Muscle of leg (tissue), 11 donors: ENCODE results near the gene MYO3B. TPM values are rescaled to one million over a fixed set of nuclear protein-coding genes. Genes with fewer than 3 reads are reported as not detected.

Source experiments
- DNase-seq: peaks from one replicate; pipeline ENCODE4 v3.0.0; 2013
- H3K27ac ChIP-seq: one replicate; pipeline ENCODE4 v1.5.1; 2013; ENCODE audit warnings: mild to moderate bottlenecking, low read length, control low read depth
- H3K27me3 ChIP-seq: one replicate; pipeline ENCODE4 v1.6.1; 2013; ENCODE audit warnings: low read length; ENCODE audit not compliant: control insufficient read depth, insufficient read depth
- H3K36me3 ChIP-seq: one replicate; pipeline ENCODE4 v1.6.1; 2013; ENCODE audit warnings: low read length; ENCODE audit not compliant: control insufficient read depth, insufficient read depth
- H3K4me1 ChIP-seq: one replicate; pipeline ENCODE4 v1.6.1; 2013; ENCODE audit warnings: low read length; ENCODE audit not compliant: control insufficient read depth, insufficient read depth
- H3K4me3 ChIP-seq: one replicate; pipeline ENCODE4 v1.5.1; 2013; ENCODE audit warnings: low read length, control low read depth
- H3K9me3 ChIP-seq: replicated peaks from 2 replicates; pipeline ENCODE4 v1.6.1; 2013; ENCODE audit warnings: low read depth, low read length; ENCODE audit not compliant: control insufficient read depth
- WGBS: methylation state at CpG from one replicate; pipeline ENCODE4 v1.1.5; 2013; ENCODE audit warnings: missing lambda C conversion rate; ENCODE audit not compliant: insufficient coverage; 5-methylcytosine and 5-hydroxymethylcytosine counted together
- polyA plus RNA-seq, 8 donors: library from polyadenylated mRNA; unstranded; fragments of 120-200 nt; gene quantifications; one replicate each; pipeline versions ENCODE4 v1.2.1 to v1.2.3, GENCODE V29; 2013; ENCODE audit warnings: inconsistent platforms in 1 of 8, low replicate concordance in 1 of 8; ENCODE audit not compliant: insufficient read length in 8 of 8, insufficient read depth in 1 of 8
- total RNA-seq: library from RNA; stranded (reverse); fragments of 120-200 nt; gene quantifications from one replicate; pipeline ENCODE4 v1.2.4, GENCODE V29; 2013

MYO3B gene
- total and polyA plus RNA-seq, 9 donors: 0.12 to 0.79 (median 0.18) TPM

DNA sequence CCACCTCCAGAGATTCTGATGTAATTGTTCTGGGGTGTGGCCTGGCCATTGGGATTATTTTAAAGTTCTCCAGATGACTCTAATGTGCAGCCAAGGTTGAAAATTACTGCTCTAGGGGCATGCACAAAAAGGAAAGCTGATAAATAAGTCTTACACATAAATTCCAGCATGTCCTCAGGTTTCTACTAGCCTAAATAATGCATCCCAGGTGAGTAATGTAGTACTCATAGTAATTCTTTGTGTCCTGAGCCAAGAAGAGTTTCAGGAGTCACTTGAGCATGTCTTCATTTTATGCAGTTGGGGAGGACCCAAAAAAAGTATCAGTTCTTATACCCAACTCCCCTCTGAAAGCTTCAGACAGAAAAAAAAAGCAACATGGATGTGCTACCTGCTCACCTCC is 407.1 kb downstream of the MYO3B start:
- no peaks in the 10 kb centered on the region for H3K27me3 ChIP-seq
- H3K36me3 ChIP-seq: no peaks in the 10 kb centered on the region
- no peaks in the 10 kb centered on the region for H3K9me3 ChIP-seq
- H3K4me3 ChIP-seq: no peak overlapping the region
- no peaks in the 10 kb centered on the region for H3K4me1 ChIP-seq
- H3K27ac ChIP-seq: no peak overlapping the region
- no peak for DNase-seq

DNA sequence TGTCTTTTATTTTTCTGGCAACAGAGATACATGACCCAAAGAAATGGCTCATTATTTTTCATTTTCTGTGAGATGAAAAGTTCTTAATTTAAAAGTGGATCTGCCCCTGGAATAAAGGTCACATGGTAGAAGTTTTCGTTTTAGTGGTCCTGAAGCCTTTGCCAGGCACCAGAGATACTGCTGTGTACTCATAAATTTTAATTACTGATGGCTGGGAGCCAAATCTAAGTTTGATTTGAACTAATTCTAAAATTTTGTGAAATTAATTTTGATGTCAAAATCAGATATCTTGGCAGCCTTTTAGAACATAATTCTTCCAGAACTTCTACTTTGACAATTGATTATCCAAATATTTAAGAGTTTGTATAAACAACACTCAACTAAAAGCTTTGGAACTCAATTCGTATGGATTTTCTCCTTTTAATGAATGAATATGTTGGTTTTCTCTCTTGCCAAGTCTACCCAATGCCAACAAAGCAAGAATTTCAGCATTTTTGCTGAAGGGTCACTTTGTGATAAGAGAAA is 408.7 kb downstream of the MYO3B start:
- H3K9me3 ChIP-seq: no peaks in the 10 kb centered on the region
- H3K36me3 ChIP-seq: no peaks in the 10 kb centered on the region
- no peaks in the 10 kb centered on the region for H3K27me3 ChIP-seq
- H3K27ac ChIP-seq: no peak overlapping the region
- no CpG with 5 or more reads among the region's 2 CpGs for WGBS
- no peak overlapping the region for H3K4me3 ChIP-seq
- H3K4me1 ChIP-seq: no peaks in the 10 kb centered on the region
- DNase-seq: no peak

DNA sequence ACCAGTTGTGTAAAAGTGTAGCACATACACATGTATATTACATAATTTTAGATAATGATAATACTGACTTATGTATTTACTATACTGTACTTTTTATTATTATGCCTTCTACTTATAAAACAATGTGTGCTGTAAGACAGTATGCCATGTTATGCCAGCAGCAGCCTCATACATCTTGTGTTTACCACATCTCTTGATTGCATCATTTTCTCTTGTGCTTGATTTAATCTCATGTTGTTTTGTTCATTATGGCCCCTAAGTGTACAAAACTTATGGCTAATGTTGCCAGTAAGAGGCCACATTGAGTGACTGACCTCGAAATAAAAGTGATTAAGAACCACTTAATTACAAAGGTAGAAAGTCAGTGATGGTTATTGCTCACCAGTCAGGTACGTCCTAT is 409.2 kb downstream of the MYO3B start:
- Histone ChIP-seq H3K27ac (no peak overlapping the region), H3K4me3 (no peak overlapping the region), H3K9me3 (no peaks in the 10 kb centered on the region), H3K4me1 (no peaks in the 10 kb centered on the region), H3K27me3 (no peaks in the 10 kb centered on the region), H3K36me3 (no peaks in the 10 kb centered on the region)
- no peak for DNase-seq
- no CpG with 5 or more reads among the region's 2 CpGs for WGBS

DNA sequence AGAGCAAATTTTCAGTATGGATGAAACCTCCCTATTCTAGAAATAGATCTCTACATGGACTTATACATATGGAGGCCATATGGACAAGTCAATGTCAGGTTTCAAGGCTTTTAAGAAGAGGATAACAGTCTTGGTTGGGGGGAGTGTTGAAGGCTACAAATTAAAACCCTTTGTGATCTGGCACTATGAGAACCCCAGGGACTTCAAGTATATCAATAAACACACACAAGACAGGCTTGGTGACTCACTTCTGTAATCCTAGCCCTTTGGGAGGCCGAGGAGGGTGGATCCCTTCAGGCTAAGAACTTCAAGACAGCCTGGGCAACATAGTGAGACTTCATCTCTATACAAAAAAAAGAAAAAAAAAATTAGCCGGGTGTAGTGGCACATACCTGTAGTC is 410.0 kb downstream of the MYO3B start:
- Histone ChIP-seq H3K36me3 (no peaks in the 10 kb centered on the region), H3K9me3 (no peaks in the 10 kb centered on the region), H3K4me3 (no peak overlapping the region), H3K4me1 (no peaks in the 10 kb centered on the region), H3K27ac (no peak overlapping the region), H3K27me3 (no peaks in the 10 kb centered on the region)
- WGBS: 100% methylated on average over 1 of the region's 2 CpGs
- no peak for DNase-seq

DNA sequence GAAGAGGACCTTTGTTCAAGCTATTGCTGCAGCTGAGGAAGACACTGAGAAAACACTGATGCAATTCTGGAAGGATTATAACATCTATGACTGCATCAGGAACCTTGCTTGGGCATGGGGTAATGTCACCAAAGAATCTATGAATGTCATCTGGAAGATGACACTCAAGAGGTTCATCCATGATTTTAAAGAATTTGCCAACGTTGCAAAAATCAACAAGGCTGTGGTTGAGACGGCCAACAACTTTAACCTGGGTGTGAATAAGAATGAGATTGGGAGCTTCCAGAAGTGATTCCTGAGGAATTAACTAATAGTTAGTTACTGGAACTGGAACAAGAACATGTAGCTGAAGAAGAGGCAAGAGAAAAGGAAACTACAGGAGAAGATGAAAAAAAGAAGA is 410.8 kb downstream of the MYO3B start:
- Histone ChIP-seq H3K27me3 (no peaks in the 10 kb centered on the region), H3K4me1 (no peaks in the 10 kb centered on the region), H3K4me3 (no peak overlapping the region), H3K27ac (no peak overlapping the region), H3K36me3 (no peaks in the 10 kb centered on the region), H3K9me3 (no peaks in the 10 kb centered on the region)
- whole genome bisulfite sequencing: 94% methylated on average over 2 of the region's 2 CpGs
- no peak for DNase-seq

DNA sequence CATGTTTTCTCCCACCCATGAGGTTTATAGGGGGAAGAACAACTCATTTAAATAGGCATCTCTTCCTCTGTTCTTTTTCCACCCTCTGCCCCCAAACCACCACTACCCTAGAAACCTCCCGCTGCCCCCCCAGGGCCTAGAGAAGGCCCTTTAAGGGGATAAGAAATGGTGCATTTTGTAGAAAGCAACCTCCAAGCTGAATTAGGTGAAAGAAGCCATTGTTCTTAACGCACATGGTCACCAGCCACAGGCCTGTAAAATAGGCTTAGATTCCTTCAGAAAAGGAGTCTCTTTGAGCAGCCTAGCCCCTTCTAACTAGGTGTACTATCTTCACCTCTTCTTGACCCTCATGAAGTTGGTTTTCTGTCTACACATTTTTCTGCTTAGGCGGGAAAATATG is 418.6 kb downstream of the MYO3B start:
- Histone ChIP-seq H3K4me3 (no peak overlapping the region), H3K27ac (no peak overlapping the region)
- 100% methylated on average over 1 of the region's 3 CpGs for WGBS

DNA sequence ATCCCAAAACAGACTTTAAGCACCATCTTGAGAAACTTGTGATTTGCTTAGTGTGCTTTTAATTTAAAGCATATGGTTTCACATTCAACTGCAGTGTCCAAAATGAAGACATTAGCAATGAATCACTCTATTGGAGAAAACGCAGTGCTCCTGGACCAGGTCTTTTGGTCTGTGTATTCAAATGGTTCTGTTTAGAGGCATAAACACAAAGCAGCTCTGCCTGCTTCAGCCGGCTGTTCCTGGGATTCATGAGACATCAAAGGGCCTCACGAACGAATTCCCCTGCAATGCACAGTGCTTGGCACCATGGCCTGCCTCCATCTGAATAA is 420.1 kb downstream of the MYO3B start:
- Histone ChIP-seq H3K4me3 (no peak overlapping the region), H3K27me3 (no peaks in the 10 kb centered on the region), H3K4me1 (peaks cover 2% of the 10 kb centered on the region), H3K27ac (peak overlapping the region; percentile 3), H3K36me3 (no peaks in the 10 kb centered on the region), H3K9me3 (no peaks in the 10 kb centered on the region)
- peak; percentile 79 for DNase-seq
- WGBS: 20% methylated on average over 2 of the region's 4 CpGs

More for the DNA sequence above, 418.6 kb downstream of the MYO3B start:
- H3K4me1 ChIP-seq: peaks cover 2% of the 10 kb centered on the region
- H3K36me3 ChIP-seq: no peaks in the 10 kb centered on the region
- no peak for DNase-seq
- H3K27me3 ChIP-seq: no peaks in the 10 kb centered on the region
- no peaks in the 10 kb centered on the region for H3K9me3 ChIP-seq

DNA sequence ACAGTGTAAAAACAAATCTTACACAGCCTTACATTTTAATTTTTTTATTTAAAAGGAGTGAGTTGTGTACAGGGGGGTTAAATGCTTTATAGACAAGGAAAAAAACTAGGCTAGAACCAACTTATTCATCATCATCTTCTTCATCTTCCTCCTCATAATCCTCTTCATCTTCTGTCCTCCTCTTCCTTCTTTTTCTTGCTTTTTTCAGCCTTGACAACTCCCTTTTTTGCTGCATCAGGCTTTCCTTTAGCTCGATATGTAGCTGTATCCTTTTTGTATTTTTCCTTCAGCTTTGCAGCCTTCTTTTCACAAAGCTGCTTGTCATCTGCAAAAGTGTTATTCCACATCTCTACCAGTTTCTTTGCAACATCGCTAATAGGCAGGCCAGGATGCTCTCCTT is 423.5 kb downstream of the MYO3B start:
- no peak for DNase-seq
- no peak overlapping the region for H3K27ac ChIP-seq
- H3K4me3 ChIP-seq: no peak overlapping the region
- peaks cover 2% of the 10 kb centered on the region for H3K4me1 ChIP-seq
- 20% methylated on average over 1 of the region's 2 CpGs for WGBS
- H3K27me3 ChIP-seq: no peaks in the 10 kb centered on the region
- H3K36me3 ChIP-seq: no peaks in the 10 kb centered on the region
- no peaks in the 10 kb centered on the region for H3K9me3 ChIP-seq

DNA sequence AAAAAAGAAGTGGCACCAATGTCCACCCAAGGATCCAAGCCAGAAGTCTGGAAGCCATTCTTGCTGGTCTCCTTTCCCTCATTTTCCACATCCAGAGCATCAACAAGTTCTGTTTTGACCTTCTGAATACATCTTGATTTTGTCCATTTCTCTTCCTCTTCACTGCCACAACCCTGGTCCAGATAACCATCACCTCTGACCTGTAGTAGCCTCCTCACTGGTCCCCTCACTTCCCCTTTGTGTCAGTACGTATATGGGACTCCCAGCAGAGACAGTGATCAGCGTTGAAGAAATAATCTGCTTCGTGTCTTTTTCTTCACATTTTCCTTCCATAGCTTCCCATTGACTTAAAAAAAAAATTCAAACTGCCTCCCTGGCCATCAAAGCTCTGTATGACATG is 427.9 kb downstream of the MYO3B start:
- DNase-seq: no peak
- no peaks in the 10 kb centered on the region for H3K27me3 ChIP-seq
- H3K4me1 ChIP-seq: no peaks in the 10 kb centered on the region
- no peak overlapping the region for H3K4me3 ChIP-seq
- no peaks in the 10 kb centered on the region for H3K9me3 ChIP-seq
- whole genome bisulfite sequencing: 87% methylated on average over 3 of the region's 3 CpGs
- H3K36me3 ChIP-seq: no peaks in the 10 kb centered on the region
- H3K27ac ChIP-seq: no peak overlapping the region

DNA sequence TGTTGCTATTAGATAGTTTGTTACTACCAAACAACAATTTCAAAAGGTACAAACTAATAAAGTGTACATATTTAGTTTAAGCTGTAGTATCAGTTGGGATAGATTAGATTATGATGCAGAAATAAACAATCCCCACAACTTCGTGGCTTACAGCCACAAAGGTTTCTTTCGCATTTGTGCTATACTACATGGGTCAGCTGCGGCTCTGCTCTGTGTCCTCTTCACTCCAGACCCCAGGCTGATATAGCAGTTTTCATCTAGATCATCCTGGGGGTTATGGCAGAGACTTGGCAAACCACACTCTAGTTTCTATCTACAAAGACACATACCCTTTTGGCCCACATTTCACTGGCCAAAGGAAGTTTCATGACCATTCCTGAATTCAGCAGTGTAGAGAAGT is 429.2 kb downstream of the MYO3B start:
- DNase-seq: no peak
- no peaks in the 10 kb centered on the region for H3K9me3 ChIP-seq
- no peaks in the 10 kb centered on the region for H3K36me3 ChIP-seq
- 97% methylated on average over 3 of the region's 3 CpGs for WGBS
- H3K27ac ChIP-seq: no peak overlapping the region
- no peaks in the 10 kb centered on the region for H3K4me1 ChIP-seq
- no peaks in the 10 kb centered on the region for H3K27me3 ChIP-seq
- H3K4me3 ChIP-seq: no peak overlapping the region

DNA sequence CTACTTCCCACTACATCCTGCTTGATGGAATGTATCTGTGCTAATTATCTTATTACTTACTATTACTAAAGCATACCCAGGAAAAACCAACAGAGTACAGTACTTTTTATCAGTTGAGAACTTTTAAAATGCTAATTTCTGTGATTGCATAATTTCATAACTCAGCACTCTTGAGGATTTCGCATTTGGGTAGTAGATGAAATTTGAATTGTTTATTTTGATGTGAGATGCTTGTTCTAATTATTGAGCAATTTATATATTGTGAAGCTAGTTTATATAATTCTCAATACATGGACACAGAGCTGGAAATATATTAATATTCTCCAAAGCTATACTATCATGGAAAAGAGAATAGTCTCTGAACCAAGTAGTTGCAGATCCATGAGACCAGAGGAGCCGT is 432.7 kb downstream of the MYO3B start:
- H3K4me1 ChIP-seq: no peaks in the 10 kb centered on the region
- H3K9me3 ChIP-seq: no peaks in the 10 kb centered on the region
- H3K4me3 ChIP-seq: no peak overlapping the region
- no CpG with 5 or more reads among the region's 2 CpGs for WGBS
- no peaks in the 10 kb centered on the region for H3K36me3 ChIP-seq
- no peak overlapping the region for H3K27ac ChIP-seq
- no peaks in the 10 kb centered on the region for H3K27me3 ChIP-seq
- no peak for DNase-seq
